Aortic smooth muscle cell (primary cell): ENCODE data around the gene PDE11A. TPM values are rescaled to one million over a fixed set of nuclear protein-coding genes. Genes with fewer than 3 reads are reported as not detected.

Source experiments
- total RNA-seq: library from RNA; depleted of rRNA; stranded (reverse); fragments of >200 nt; gene quantifications from 2 replicates; pipeline ENCODE4 v1.2.3, GENCODE V29; 2014

Gene PDE11A
- total RNA-seq: under 0.01 and 0.13 TPM in 2 replicates

DNA sequence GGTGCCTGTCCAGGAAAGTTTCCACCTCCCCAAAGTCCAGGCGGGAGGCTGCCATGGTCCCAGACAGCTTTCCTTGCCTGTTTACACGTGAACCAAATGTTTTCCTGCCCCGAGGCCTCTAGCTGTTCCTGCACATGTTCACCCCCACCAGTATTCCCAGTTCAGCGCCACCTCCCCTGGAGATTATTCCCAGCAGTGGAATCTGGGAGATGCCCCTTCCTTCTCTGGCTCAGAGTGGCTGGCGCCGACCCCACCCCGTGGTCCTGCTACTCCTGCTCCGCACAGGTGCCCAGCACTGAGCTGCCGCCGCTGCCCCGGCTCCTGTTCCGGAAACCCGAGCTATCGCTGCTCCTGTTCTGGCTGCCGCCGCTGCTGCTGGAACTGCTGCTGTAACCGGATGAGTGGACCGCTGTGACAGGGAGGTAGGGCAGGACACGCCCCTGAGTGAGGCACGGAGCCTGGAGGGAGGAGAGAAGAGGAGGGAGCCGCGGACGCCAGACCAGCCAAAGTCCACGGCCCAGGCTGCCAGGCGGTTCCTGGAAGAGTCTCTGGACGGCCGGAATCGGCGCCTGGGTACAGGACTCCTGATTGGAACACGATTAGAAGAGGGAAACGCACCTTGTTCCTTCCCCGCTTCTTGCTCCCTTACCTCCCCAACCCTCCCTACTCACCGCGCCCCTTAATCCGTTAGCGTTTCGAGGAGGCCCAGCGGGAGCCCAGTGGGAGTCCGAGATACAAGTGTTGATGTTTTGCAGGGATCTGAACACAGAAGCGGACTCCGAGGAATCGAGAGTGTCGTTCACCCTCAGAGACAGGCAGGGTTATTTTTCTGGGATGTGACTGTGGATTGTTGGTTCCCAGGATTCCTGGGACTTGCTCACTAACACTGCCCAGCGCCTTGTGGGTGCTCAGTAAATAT is at the start of gene PDE11A:
Gene PDE11A (minus strand): TSS at position 395 of the 919 bp plus-strand sequence. CDS start 340 bp downstream, at position 55.

GRCh38 chr2:178112202-178113152 is 39.9 kb upstream of the PDE11A start, which contains the start of gene RBM45:
Gene RBM45 (plus strand): TSS chr2:178112437. CDS start chr2:178112547, 110 bp downstream.

Other genes starting within 250 kb of the PDE11A start
- gene RBM45, start 39.7 kb upstream of the PDE11A start, total RNA-seq: 18.4 and 20.4 TPM in 2 replicates
- gene OSBPL6, start 121.7 kb upstream of the PDE11A start, total RNA-seq: 0.53 and 0.56 TPM in 2 replicates